Fibroblast of the aortic adventitia (primary cell): Measurements from ENCODE around the gene SIDT2. TPM values are rescaled to one million over a fixed set of nuclear protein-coding genes. Genes with fewer than 3 reads are reported as not detected.

Experiments
- DNase-seq: peaks from one replicate; pipeline ENCODE4 v3.0.0-alpha.2; 2010; ENCODE audit warnings: low read depth
- H3K4me3 ChIP-seq: 2 replicates; pipeline ENCODE4 v1.5.1; 2011; ENCODE audit warnings: low read depth, mild to moderate bottlenecking, control low read depth, low read length, moderate library complexity
- CTCF ChIP-seq: IDR thresholded peaks from 2 replicates; pipeline ENCODE4 v1.5.1; 2011; ENCODE audit warnings: mild to moderate bottlenecking, low read length, control low read depth, inconsistent platforms; ENCODE audit not compliant: insufficient read depth
- total RNA-seq: library from RNA; depleted of rRNA; stranded (reverse); fragments of >200 nt; gene quantifications from 2 replicates; pipeline ENCODE4 v1.2.3, GENCODE V29; 2012; ENCODE audit warnings: low replicate concordance

The SIDT2 gene
- total RNA-seq, 1 donor, result 12.9 TPM

GRCh38 chr11:117212697-117213355 is 34.3 kb downstream of the SIDT2 start:
- TF ChIP-seq CTCF, result no peak
- no peak for DNase-seq
- no peak overlapping the region for H3K4me3 ChIP-seq

GRCh38 chr11:117214404-117215110 is 36.0 kb downstream of the SIDT2 start:
- DNase-seq, result no peak
- H3K4me3 ChIP-seq, result no peak overlapping the region
- no peak for TF ChIP-seq CTCF

GRCh38 chr11:117217141-117218084 is 38.9 kb downstream of the SIDT2 start:
- no peak for TF ChIP-seq CTCF
- DNase-seq, result peak; percentile 99
- no peak overlapping the region for H3K4me3 ChIP-seq

GRCh38 chr11:117218133-117218915 is 39.8 kb downstream of the SIDT2 start:
- TF ChIP-seq CTCF, result no peak
- DNase-seq, result peak; percentile 85
- H3K4me3 ChIP-seq, result no peak overlapping the region

- no peak for TF ChIP-seq CTCF
- no peak for DNase-seq
- H3K4me3 ChIP-seq, result no peak overlapping the region
Observed at GRCh38 chr11:117219001-117219400, 40.5 kb downstream of the SIDT2 start.

- no peak overlapping the region for H3K4me3 ChIP-seq
- no peak for DNase-seq
- TF ChIP-seq CTCF, result no peak
Observed at GRCh38 chr11:117219455-117219854, 40.9 kb downstream of the SIDT2 start.
